HG02870 (cell line): Measurements from ENCODE around the gene TBX15.
"Not testable (repeated sequence)": the region's sequence is repeated elsewhere in the genome, so short reads cannot be mapped to it uniquely, and the experiment has no call there.

Source experiments
- ATAC-seq: cut with Tn5 transposase; IDR thresholded peaks from one replicate; pipeline ENCODE4 v1.9.1; 2021; ENCODE audit warnings: mild to moderate bottlenecking, moderate library complexity; ENCODE audit not compliant: unreplicated experiment

Gene TBX15

GRCh38 chr1:118928739-118929554 lies 59.2 kb downstream of the TBX15 start:
- no peak for ATAC-seq

DNA sequence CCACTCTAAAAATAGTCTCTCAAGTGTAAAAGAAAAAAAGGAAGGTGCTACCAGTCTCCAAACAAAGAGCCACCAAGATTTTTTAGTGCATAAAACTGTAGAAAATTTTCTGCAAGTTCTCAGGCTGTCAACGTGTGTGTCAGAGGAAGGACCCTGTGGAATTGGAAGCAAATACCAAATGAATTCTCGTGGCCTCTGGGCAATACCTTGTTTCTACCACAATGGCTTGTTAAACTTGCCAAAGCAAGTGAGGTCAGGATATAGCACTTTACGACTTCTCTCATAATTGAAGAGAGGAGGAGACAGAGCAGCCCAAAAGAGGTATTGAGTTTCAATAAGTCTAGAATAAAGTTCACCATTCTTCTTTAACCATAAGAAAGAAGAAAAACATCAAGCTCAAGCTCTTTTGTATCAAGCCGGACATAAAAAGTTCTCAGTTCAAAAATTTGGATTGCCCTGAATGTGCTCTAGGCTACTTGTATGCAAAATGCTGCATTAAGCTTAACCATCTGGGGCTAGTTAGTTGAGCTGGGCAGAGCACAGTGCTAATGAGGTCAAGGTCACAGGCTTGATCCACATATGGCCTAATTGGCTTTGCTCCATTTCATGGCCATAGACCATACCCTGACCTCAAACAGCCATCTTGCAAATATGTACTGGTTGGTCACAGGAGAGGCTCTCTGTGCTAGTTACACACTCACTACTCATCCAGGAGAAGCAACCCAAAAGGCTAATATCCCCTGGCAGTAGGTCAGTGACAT lies 60.5 kb downstream of the TBX15 start:
- no peak for ATAC-seq

DNA sequence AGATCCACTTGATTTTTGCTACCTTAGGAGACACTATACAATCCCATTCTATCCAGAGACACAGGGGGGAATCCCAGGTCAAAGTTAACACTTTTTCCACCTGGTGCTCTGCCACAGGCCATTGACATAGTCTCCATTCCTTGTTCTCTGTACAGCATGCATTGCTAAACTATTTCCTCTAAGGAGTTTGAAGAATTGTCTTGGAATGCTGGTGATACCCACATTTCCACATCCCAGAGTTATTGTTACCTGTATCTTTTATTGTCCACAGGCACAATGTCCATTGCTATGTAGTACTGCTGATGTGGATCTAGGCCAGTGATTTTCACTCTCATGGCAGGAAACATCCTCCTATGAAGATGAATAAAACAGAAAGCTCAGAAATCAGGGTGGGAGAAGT lies 61.9 kb downstream of the TBX15 start:
- no peak for ATAC-seq

- ATAC-seq = no peak
Observed at GRCh38 chr1:118925651-118926050, 62.5 kb downstream of the TBX15 start.

GRCh38 chr1:118923319-118923718 lies 64.8 kb downstream of the TBX15 start:
- no peak for ATAC-seq

DNA sequence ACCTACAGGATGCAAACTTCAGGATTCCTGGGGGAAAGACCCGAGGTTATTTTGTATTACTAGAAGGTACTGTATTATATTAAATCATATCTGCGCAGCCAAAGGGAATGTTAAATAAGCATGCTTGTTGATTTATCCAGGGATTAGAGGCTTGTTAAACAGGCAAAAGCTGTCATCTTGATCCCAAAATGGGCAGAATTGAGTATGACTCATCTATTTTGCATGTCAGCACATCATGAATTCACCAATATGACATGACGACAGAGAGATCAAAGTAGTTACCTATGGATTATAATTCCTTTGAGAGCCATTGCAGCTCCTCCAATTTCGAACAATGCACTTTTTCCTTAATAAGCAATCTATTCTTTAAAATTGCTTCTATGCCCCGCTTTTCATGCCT lies 66.1 kb downstream of the TBX15 start:
- no peak for ATAC-seq

- ATAC-seq = no peak
Observed at GRCh38 chr1:118920124-118920717, 67.9 kb downstream of the TBX15 start.

GRCh38 chr1:118918940-118919259 lies 69.2 kb downstream of the TBX15 start:
- no peak for ATAC-seq

DNA sequence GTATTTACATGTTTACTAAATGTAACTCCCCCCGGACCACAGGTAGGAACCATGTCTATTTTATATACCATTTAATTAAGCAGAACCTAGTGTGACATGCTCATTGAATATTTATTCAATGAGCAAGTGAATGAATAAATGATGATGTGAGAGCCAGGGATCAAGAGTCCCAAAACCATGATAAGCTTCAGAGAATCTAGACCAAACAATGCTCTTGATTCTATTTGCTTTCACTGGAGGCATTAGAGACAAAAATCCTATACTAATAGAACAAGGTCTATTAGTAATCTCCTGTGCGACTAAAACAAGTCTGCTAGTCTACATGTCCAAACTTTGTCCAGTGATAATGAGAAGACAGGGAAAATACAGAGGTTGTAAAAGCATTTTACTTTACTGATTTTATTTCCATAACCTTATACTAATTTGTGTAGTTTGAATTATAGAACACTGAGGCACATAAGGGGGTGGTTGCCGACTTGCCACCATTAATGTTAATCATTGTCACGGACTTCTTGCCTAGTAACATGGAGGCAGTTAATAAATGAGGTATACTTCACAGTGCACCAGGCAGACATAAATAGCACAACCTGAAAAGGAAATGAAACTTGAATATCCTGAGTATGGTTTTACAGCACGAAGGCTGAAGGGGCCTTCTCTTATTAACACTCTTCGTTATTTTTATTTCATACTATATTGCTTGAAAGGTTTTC lies 69.8 kb downstream of the TBX15 start:
- ATAC-seq = peak; percentile 80

- not testable (repeated sequence) for ATAC-seq
Observed at GRCh38 chr1:118916346-118916745, 71.8 kb downstream of the TBX15 start.

DNA sequence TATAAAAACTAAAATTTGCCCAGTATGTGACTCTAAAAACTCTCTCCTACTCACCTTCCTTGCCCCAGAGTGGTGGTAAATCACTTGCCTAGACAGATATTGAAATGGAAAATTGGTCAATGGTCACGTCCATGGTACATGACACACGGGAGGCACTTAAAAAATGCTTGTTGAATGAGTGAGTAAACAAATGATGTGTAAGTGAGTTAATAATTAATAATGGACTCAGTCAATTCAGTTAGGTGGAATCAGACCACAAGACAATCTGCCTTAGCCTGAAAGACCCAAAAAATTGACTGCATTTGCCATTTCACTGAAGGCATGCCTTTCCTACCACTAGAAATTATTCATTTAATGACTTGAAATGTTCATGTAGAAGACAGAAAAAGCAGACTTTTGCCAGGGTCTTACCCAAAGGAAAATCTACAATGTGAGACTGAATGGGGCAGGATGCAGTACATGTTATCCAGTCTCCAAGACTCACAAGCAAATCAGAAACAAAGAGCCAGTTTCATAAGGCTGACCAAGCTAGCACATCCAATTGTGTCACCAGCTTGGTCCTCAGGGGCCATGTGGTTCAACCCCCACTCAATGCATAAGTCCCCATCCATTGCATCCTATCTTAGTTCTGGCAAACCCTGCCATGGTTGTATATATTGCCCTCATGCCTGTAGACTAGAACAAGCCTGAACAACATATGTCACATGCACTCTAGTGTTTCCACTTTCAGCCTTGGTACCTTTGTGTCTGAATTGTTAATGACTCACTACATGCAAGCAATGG lies 73.6 kb downstream of the TBX15 start:
- no peak for ATAC-seq

- ATAC-seq = no peak
Observed at GRCh38 chr1:118913818-118914217, 74.3 kb downstream of the TBX15 start.

DNA sequence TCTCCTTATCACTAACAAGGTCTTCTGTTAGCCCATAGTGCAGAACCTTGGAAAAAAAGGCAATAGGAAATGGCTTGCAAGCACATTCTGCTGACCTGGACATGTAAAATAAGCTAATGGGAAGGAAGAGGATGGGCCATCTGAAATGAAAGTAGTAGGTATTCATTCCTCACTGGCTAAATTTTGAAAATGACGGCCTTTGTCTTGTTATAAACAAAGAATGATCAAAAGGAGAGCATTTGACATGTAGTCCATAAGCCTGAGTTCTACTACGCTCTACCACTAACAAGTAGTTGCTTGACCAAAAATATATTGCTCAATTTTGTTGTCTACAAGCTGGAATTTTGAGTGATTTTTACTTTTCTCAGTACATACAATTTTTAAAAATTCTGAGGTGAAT lies 75.6 kb downstream of the TBX15 start:
- ATAC-seq = no peak

- ATAC-seq = no peak
Observed at GRCh38 chr1:118911571-118911970, 76.6 kb downstream of the TBX15 start.

DNA sequence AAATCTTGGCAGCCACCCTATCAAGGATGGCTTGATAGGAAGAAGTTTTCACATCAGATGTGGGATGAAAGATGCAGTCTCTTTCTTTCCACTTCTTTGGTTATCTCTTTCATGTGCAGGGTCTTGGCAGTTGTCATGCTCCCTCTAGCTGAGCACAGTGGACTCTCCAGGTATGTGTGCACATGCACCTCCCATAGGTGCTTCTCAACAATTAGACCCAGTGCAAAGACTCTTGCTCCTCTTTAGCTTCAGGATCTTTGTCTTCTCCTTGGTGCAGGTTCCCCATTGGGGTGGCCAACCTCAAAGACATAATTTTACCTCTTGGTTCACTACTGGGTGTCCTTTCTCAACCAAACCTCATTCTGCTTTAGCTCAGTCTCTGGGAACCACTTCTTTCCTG lies 80.7 kb downstream of the TBX15 start:
- ATAC-seq = no peak

GRCh38 chr1:118905671-118906070 lies 82.5 kb downstream of the TBX15 start:
- no peak for ATAC-seq

DNA sequence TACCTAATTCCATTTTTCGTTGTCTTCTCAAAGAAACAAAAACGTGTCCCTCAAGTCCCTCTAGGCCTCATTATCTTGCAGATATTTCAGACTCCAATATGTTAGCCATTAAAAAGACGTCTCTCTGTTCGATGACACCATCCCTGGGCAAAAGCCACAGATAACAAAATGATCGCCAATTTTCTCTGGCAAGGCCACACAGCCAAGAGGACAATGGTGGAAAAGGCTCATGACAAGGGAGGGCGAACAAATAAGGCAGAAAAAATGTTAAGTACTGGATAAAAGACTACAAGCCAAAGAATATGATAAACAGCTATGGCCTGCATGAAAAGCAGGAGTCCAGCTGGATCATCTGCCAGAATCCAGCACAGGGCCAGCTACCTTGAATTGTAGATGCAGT lies 82.9 kb downstream of the TBX15 start:
- no peak for ATAC-seq

GRCh38 chr1:118902711-118903191 lies 85.4 kb downstream of the TBX15 start:
- no peak for ATAC-seq

GRCh38 chr1:118902299-118902698 lies 85.8 kb downstream of the TBX15 start:
- no peak for ATAC-seq

DNA sequence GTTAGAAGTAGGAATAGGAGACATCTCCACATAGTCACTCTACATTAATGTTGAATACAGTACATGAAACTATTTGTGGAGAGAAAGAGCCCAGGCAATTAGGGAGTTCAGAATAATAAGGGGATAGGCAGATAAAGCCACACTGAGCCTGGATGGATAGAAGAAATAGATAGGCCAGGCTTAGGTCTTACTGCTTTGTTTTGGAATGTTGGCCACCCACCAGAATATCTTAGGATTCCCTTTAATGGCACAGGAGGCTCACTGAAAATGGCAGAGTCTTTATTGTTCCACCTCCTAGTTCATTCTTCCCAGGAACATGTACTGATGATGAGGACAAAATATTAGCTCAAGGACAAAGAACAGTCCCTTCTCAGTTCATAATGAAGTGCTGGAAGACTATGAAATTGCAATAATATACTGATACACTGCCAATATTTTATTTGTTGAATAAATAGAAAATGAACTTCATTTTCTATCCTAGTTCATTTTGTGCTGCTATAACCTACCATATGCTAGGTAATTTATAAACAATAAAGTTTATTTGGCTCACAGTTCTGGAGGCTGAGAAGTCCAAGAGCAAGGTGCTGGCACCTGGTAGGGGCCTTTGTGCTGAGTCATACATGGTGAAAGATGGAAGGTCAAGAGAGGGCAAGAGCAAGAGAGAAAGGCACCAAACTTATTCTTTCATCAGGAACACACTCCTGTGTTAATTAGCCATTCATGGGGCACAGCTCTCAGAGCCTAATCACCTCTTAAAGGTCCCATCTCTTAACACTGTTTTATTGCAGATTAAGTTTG lies 87.3 kb downstream of the TBX15 start:
- no peak for ATAC-seq
